K562 (cell line): ENCODE measurements around the gene IQCC. TPM values are rescaled to one million over a fixed set of nuclear protein-coding genes. Genes with fewer than 3 reads are reported as not detected.

Experiments used
- AFF4 ChIP-seq: sonication (generic); formaldehyde crosslinking; IDR thresholded peaks from 2 replicates; pipeline ENCODE4 v1.8.0; 2023; ENCODE audit warnings: mild to moderate bottlenecking, missing genetic modification reagents
- HDAC8 ChIP-seq: fragments of 450-650 bp; IDR thresholded peaks from 2 replicates; pipeline ENCODE4 v1.6.1; 2016; ENCODE audit warnings: mild to moderate bottlenecking, missing genetic modification characterization, moderate library complexity, missing compliant biosample characterization
- JUND ChIP-seq, 2 experiments: IDR thresholded peaks; 2 replicates in 1 of 2; 3 replicates in 1 of 2; pipeline ENCODE4 v1.6.1; 2011; ENCODE audit warnings: borderline replicate concordance in 2 of 2, low read depth in 2 of 2, low read length in 2 of 2, improper control_type of control experiment in 1 of 2, missing biosample characterization in 1 of 2, missing genetic modification characterization in 1 of 2, missing genetic modification reagents in 1 of 2
- MEF2A ChIP-seq: IDR thresholded peaks from 2 replicates; pipeline ENCODE4 v1.6.1; 2011; ENCODE audit warnings: low read depth, mild to moderate bottlenecking, low read length, moderate library complexity; ENCODE audit not compliant: control insufficient read depth
- NCOA6 ChIP-seq: fragments of 450-650 bp; IDR thresholded peaks from 2 replicates; pipeline ENCODE4 v1.6.1; 2017; ENCODE audit warnings: mild to moderate bottlenecking
- PHF8 ChIP-seq: fragments of 200-600 bp; sonication (generic); IDR thresholded peaks from 2 replicates; pipeline ENCODE4 v1.6.1; 2012; ENCODE audit warnings: mixed run types, mild to moderate bottlenecking, inconsistent platforms, low read length, moderate library complexity, borderline replicate concordance
- THAP12 ChIP-seq: fragments of 250-450 bp; sonication (Bioruptor Pico); IDR thresholded peaks from 2 replicates; pipeline ENCODE4 v1.9.0; 2021; ENCODE audit warnings: mild to moderate bottlenecking, inconsistent platforms
- THRAP3 ChIP-seq: fragments of 450-650 bp; IDR thresholded peaks from 2 replicates; pipeline ENCODE4 v1.6.1; 2016; ENCODE audit warnings: mild to moderate bottlenecking, inconsistent platforms, borderline replicate concordance
- VEZF1 ChIP-seq: fragments of 200-800 bp; sonication (Bioruptor generic); IDR thresholded peaks from 2 replicates; pipeline ENCODE4 v1.6.1; 2017; ENCODE audit warnings: missing genetic modification characterization, missing compliant biosample characterization
- ZNF511 ChIP-seq: sonication (generic); formaldehyde crosslinking; IDR thresholded peaks from 2 replicates; pipeline ENCODE4 v1.8.0; 2022; ENCODE audit warnings: mild to moderate bottlenecking, missing genetic modification reagents
- ZNF592 ChIP-seq: fragments of 450-650 bp; IDR thresholded peaks from 2 replicates; pipeline ENCODE4 v1.6.1; 2017; ENCODE audit warnings: antibody characterized with exemption, mild to moderate bottlenecking
- ZNF75A ChIP-seq: fragments of 450-650 bp; formaldehyde crosslinking; IDR thresholded peaks from 2 replicates; pipeline ENCODE4 v1.4.0; 2020; ENCODE audit warnings: mild to moderate bottlenecking
- polyA plus RNA-seq, 8 experiments: library from polyadenylated mRNA; depleted of rRNA in 4 of 8; stranded (reverse) in 5 of 8; unstranded in 3 of 8; fragments of >200 nt; fragmentation: Nextera tagmentation in 2 of 8; fragmentation: Illumina TruSeq in 1 of 8; extraction: Ambion mirVana in 2 of 8; extraction: Trizol in 1 of 8; gene quantifications; 2 replicates each; pipeline versions ENCODE4 v1.2.1 to v1.2.3, GENCODE V29; 2011 to 2014; ENCODE audit warnings: inconsistent platforms in 1 of 8, missing spikeins in 1 of 8
- total RNA-seq, 7 experiments: library from RNA; depleted of rRNA in 6 of 7; stranded (reverse); fragments of >200 nt in 6 of 7; fragmentation: Illumina TruSeq in 2 of 7; extraction: Trizol in 2 of 7; gene quantifications; 2 replicates each; pipeline versions ENCODE4 v1.2.1 to v1.2.3, GENCODE V29; 2011 to 2021; ENCODE audit warnings: low replicate concordance in 1 of 7

IQCC gene
- total and polyA plus RNA-seq, 9 of the 15 experiments (the other 6 are each of a cell fraction or from before 2014, with no cell fraction given), result 8.1 to 16.5 (median 10.7) TPM

- TF ChIP-seq ZNF75A (CRISPR knock-in tag) (no peak), ZNF511 (CRISPR knock-in tag) (peak; percentile 92), MEF2A (no peak), VEZF1 (CRISPR knock-in tag) (peak; percentile 66), HDAC8 (tag) (peak; percentile 33; the same call in 1 of the 2 replicates), JUND (IDR thresholded peaks at IDR 0.05; ENCODE audit: borderline replicate concordance, low read depth, low read length) (no peak), JUND (tag; IDR thresholded peaks at IDR 0.05; ENCODE audit: borderline replicate concordance, low read depth, low read length) (peak; percentile 33; the same call in 1 of the 3 replicates), PHF8 (peak; percentile 9; the same call in 1 of the 2 replicates), AFF4 (CRISPR knock-in tag) (0 out of 2 replicates have a peak, but pooled peaks have one; percentile 56), THAP12 (CRISPR knock-in tag) (0 out of 2 replicates have a peak, but pooled peaks have one; percentile 42), ZNF592 (peak; percentile 92), THRAP3 (0 out of 2 replicates have a peak, but pooled peaks have one; percentile 50), NCOA6 (no peak)
Observed at GRCh38 chr1:32200226-32201010, 5.1 kb upstream of the IQCC start, which contains the start of gene CCDC28B (continued).
